Muscle layer of colon (tissue), 2 donors: ENCODE data around the gene PROC.

Experiments
- H3K27ac ChIP-seq: one replicate; pipeline ENCODE4 v1.7.0; 2013; ENCODE audit warnings: low read depth, mild to moderate bottlenecking, low read length, moderate library complexity
- H3K27me3 ChIP-seq, 2 donors: one replicate each; pipeline ENCODE4 v1.7.0; 2013; ENCODE audit warnings: low read length in 2 of 2, mild to moderate bottlenecking in 2 of 2; ENCODE audit not compliant: insufficient read depth in 2 of 2, control insufficient read depth in 1 of 2
- H3K36me3 ChIP-seq: one replicate; pipeline ENCODE4 v1.7.0; 2013; ENCODE audit warnings: mild to moderate bottlenecking, low read length; ENCODE audit not compliant: insufficient read depth
- H3K4me1 ChIP-seq: one replicate; pipeline ENCODE4 v1.7.0; 2013; ENCODE audit warnings: mild to moderate bottlenecking, low read length; ENCODE audit not compliant: insufficient read depth
- H3K4me3 ChIP-seq, 2 donors: one replicate each; pipeline ENCODE4 v1.7.0; 2013; ENCODE audit warnings: low read length in 2 of 2, low read depth in 1 of 2, mild to moderate bottlenecking in 1 of 2, moderate library complexity in 1 of 2
- H3K9ac ChIP-seq: one replicate; pipeline ENCODE4 v1.7.0; 2013; ENCODE audit warnings: low read length
- H3K9me3 ChIP-seq: one replicate; pipeline ENCODE4 v1.7.0; 2013; ENCODE audit warnings: mild to moderate bottlenecking, low read length
- donor health status: abdominal sarcoma.
- donor health status: Adenocarcinoma of cecum.

The PROC gene

GRCh38 chr2:127386246-127386645 lies 32.0 kb upstream of the PROC start:
- peak overlapping the region; percentile 17 for H3K9ac ChIP-seq
- H3K36me3 ChIP-seq, result no peaks in the 10 kb centered on the region
- peak overlapping the region in 1 of 2 donors; percentile 57 for H3K4me3 ChIP-seq
- no peaks in the 10 kb centered on the region for H3K27me3 ChIP-seq
- peaks cover 34% of the 10 kb centered on the region for H3K4me1 ChIP-seq
- peak overlapping the region; percentile 99 for H3K27ac ChIP-seq
- H3K9me3 ChIP-seq, result no peaks in the 10 kb centered on the region

DNA sequence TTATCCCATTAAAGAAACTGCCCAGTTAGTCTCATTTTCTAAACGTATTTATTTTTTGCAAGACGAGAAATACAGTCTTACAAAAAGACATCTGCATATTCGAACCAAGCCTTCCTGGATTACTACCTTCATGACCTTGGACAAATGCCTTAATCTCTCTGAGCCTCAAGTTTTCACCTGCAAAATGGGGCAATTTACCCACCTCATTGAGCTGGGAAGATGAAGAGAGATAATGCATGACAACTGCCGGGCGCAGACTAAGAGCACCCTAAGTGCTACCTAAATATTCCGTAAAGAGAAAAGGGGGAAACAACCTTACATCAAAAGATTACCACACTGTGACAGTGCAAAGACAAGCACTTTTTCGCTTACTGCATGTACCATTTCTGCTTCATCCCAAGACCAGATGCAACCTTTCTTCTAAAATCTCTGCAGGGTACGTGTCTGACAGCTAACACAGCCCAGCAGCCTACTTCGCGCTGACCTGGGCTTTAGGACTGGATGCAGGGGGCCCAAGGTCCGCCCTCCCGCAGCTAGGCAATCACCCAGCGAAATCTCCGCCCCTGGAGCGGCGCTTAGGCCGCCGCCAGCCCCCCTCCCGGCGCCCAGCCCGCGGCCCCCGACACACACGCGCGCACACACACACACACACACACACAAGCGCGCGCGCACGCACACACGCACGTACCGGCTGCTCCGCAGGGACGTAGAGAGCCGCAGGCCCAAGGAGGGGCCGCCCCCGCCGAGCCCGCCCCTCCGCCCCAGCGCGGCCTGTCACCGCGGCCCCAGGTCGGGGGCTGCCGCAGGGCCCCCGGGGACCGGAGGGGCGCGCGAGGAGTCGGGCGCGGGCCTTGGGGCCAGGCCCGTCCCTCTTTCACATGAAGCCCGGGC lies 31.2 kb upstream of the PROC start:
- peaks cover 27% of the 10 kb centered on the region for H3K4me1 ChIP-seq
- H3K4me3 ChIP-seq, result peak overlapping the region; percentile 57 to 85
- peak overlapping the region; percentile 99 for H3K27ac ChIP-seq
- H3K9ac ChIP-seq, result peak overlapping the region; percentile 29
- no peaks in the 10 kb centered on the region for H3K9me3 ChIP-seq
- no peaks in the 10 kb centered on the region for H3K36me3 ChIP-seq
- H3K27me3 ChIP-seq, result no peaks in the 10 kb centered on the region

GRCh38 chr2:127387655-127388422 lies 30.4 kb upstream of the PROC start, which contains the start of gene MAP3K2:
Gene MAP3K2 (minus strand): TSS chr2:127387975. CDS start chr2:127343129, 44,846 bp downstream.
- peaks cover 25% of the 10 kb centered on the region for H3K4me1 ChIP-seq
- H3K36me3 ChIP-seq, result no peaks in the 10 kb centered on the region
- no peaks in the 10 kb centered on the region for H3K9me3 ChIP-seq
- H3K27me3 ChIP-seq, result no peaks in the 10 kb centered on the region
- peak within 1 kb of the TSS; percentile 99 for H3K27ac ChIP-seq
- H3K9ac ChIP-seq, result peak within 1 kb of the TSS; percentile 73
- H3K4me3 ChIP-seq, result peak within 1 kb of the TSS; percentile 58 to 85

- Histone ChIP-seq H3K4me1 (peaks cover 25% of the 10 kb centered on the region), H3K27ac (peak overlapping the region; percentile 92), H3K27me3 (no peaks in the 10 kb centered on the region), H3K36me3 (no peaks in the 10 kb centered on the region), H3K9me3 (no peaks in the 10 kb centered on the region), H3K9ac (peak overlapping the region; percentile 73), H3K4me3 (peak overlapping the region; percentile 45 to 58)
Measured at GRCh38 chr2:127388423-127389164, 29.6 kb upstream of the PROC start.

GRCh38 chr2:127389778-127390435 lies 28.3 kb upstream of the PROC start:
- H3K9me3 ChIP-seq, result no peaks in the 10 kb centered on the region
- no peak overlapping the region for H3K4me3 ChIP-seq
- no peak overlapping the region for H3K9ac ChIP-seq
- H3K36me3 ChIP-seq, result no peaks in the 10 kb centered on the region
- peaks cover 25% of the 10 kb centered on the region for H3K4me1 ChIP-seq
- H3K27me3 ChIP-seq, result no peaks in the 10 kb centered on the region
- no peak overlapping the region for H3K27ac ChIP-seq

DNA sequence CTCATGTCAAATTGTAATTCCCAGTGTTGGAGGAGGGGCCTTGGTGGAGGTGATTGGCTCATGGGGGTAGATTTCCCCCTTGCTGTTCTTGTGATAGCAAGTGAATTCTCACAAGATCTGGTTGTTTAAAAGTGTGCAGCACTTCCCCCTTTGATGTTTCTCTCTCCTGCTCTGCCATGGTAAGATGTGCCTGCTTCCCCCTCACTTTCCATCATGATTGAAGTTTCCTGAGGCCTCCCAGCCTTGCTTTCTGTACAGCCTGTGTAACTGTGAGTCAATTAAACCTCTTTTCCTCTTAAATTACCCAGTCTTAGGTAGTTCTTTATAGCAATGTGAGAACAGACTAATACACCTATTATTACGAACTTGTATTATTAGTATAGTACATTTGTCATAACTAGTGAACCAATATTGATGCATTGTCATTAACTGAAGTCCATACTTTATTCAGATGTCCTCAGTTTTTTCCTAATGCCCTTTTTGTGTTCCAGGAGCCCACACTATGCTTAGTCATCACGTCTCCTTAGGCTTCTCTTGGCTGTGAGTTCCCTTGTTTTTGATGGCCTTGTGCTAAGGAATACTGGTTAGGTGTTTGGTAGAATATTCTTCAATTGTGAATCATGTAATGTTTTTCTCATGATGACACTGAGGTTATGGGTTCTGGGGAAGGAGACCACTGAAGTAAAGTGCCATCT lies 25.9 kb upstream of the PROC start:
- Histone ChIP-seq H3K4me3 (no peak overlapping the region), H3K27ac (no peak overlapping the region), H3K36me3 (no peaks in the 10 kb centered on the region), H3K27me3 (no peaks in the 10 kb centered on the region), H3K9me3 (no peaks in the 10 kb centered on the region), H3K4me1 (peaks cover 10% of the 10 kb centered on the region), H3K9ac (no peak overlapping the region)

DNA sequence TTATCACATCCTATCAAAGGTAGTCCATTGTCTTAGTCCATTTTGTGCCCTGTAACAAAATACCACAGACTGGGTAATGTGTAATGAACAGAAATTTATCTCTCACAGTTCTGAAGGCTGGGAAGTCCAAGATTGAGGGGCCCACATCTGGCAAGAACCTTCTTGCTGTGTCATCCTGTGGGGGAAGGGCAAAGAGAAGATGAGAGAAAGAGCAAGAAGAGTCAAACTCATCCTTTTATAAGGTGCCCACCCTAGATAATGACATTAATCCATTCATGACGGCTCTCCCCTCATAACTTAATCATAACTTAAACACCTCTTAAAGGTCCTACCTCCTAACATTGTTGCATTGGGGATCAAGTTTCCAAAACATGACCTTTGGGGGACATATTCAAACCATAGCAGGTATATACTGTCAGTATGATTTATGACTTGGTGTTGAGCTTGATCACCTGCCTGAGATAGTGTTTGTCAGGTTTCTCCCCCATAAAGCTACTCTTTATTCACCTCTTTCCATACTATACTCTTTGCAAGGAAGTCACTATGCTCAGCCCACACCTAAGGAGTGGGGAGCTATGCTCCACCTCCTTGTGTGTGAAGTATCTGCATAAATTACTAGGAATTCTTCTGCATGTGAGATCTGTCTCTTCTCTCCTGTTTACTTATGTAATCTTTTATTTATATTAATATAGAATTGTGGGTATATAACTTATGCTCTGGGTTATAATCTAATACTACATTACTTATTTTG lies 25.2 kb upstream of the PROC start:
- no peaks in the 10 kb centered on the region for H3K27me3 ChIP-seq
- no peak overlapping the region for H3K9ac ChIP-seq
- H3K9me3 ChIP-seq, result no peaks in the 10 kb centered on the region
- no peaks in the 10 kb centered on the region for H3K36me3 ChIP-seq
- H3K27ac ChIP-seq, result no peak overlapping the region
- peaks cover 10% of the 10 kb centered on the region for H3K4me1 ChIP-seq
- H3K4me3 ChIP-seq, result no peak overlapping the region

GRCh38 chr2:127394492-127394891 lies 23.7 kb upstream of the PROC start:
- H3K4me3 ChIP-seq, result no peak overlapping the region
- no peak overlapping the region for H3K27ac ChIP-seq
- H3K9ac ChIP-seq, result no peak overlapping the region
- no peaks in the 10 kb centered on the region for H3K9me3 ChIP-seq
- H3K4me1 ChIP-seq, result no peaks in the 10 kb centered on the region
- H3K27me3 ChIP-seq, result no peaks in the 10 kb centered on the region
- no peaks in the 10 kb centered on the region for H3K36me3 ChIP-seq

GRCh38 chr2:127397568-127398238 lies 20.5 kb upstream of the PROC start:
- Histone ChIP-seq H3K27ac (no peak overlapping the region), H3K4me3 (no peak overlapping the region), H3K9ac (no peak overlapping the region)

GRCh38 chr2:127398239-127398590 lies 20.0 kb upstream of the PROC start:
- Histone ChIP-seq H3K27ac (no peak overlapping the region), H3K27me3 (no peaks in the 10 kb centered on the region), H3K4me3 (no peak overlapping the region), H3K36me3 (no peaks in the 10 kb centered on the region), H3K9ac (no peak overlapping the region), H3K4me1 (no peaks in the 10 kb centered on the region), H3K9me3 (no peaks in the 10 kb centered on the region)

More at GRCh38 chr2:127397568-127398238, 20.5 kb upstream of the PROC start:
- Histone ChIP-seq H3K4me1 (no peaks in the 10 kb centered on the region), H3K9me3 (no peaks in the 10 kb centered on the region), H3K36me3 (no peaks in the 10 kb centered on the region), H3K27me3 (no peaks in the 10 kb centered on the region)
